ENCODE results near the gene LAP3. TPM values are rescaled to one million over a fixed set of nuclear protein-coding genes. Genes with fewer than 3 reads are reported as not detected.
A peak's percentile ranks its signal among the peaks of the same experiment; 100 is the strongest.

LAP3 gene
- total and polyA plus RNA-seq, 2 experiments from 2014 or later = 53.4 to 97.1 TPM

DNA sequence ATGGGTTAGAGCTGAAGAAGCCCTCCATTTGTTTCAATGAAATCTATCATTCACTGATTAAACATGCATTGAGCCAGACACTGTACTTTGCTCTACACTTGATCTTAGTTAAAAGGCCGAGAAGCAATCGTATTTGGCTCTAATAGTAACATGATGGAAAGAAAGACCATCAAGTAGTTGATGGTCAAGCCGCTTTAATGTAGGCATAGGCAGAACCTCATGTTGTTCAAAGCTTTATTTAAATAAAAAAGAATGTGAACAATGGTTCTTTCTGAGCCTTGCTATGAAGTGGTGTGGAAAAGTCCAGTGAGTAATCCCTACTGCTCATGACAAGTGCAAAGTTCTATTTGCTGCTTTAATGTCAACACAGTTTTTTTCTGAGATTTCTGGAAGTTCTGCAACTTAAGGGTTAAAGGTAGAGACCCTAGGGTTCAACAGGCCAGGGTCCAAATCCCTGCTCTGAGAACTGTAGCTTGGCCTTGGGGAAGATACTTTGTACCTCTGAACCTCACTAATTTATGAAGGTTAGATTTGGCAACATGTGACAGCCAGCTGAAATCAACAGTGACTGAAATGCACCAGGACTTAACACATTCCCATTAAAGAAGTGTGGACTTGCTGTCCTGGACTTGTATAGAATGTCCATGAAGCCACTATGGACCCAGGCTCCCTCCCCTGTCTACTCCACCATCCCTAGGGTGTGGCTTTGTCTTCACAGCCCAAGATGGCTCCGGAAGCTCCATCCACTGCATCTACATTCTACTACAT, 17.9 kb upstream of the LAP3 start:
- H3K27me3 ChIP-seq = peaks cover 8% of the 10 kb centered on the region
- no peak overlapping the region for H3K27ac ChIP-seq
- no peaks in the 10 kb centered on the region for H3K9me3 ChIP-seq (ENCODE audit: low read depth)
- DNase-seq (ENCODE audit: low read depth in 1 of 2, low spot score in 1 of 2) = no peak
- H3K36me3 ChIP-seq = no peaks in the 10 kb centered on the region
- H3K4me1 ChIP-seq (ENCODE audit: low read depth) = no peaks in the 10 kb centered on the region
- H3K4me3 ChIP-seq = no peak overlapping the region
- TF ChIP-seq, protein P1, sequence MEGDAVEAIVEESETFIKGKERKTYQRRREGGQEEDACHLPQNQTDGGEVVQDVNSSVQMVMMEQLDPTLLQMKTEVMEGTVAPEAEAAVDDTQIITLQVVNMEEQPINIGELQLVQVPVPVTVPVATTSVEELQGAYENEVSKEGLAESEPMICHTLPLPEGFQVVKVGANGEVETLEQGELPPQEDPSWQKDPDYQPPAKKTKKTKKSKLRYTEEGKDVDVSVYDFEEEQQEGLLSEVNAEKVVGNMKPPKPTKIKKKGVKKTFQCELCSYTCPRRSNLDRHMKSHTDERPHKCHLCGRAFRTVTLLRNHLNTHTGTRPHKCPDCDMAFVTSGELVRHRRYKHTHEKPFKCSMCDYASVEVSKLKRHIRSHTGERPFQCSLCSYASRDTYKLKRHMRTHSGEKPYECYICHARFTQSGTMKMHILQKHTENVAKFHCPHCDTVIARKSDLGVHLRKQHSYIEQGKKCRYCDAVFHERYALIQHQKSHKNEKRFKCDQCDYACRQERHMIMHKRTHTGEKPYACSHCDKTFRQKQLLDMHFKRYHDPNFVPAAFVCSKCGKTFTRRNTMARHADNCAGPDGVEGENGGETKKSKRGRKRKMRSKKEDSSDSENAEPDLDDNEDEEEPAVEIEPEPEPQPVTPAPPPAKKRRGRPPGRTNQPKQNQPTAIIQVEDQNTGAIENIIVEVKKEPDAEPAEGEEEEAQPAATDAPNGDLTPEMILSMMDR (IDR thresholded peaks at IDR 0.05; ENCODE audit: low read depth, low read length) = no peak

DNA sequence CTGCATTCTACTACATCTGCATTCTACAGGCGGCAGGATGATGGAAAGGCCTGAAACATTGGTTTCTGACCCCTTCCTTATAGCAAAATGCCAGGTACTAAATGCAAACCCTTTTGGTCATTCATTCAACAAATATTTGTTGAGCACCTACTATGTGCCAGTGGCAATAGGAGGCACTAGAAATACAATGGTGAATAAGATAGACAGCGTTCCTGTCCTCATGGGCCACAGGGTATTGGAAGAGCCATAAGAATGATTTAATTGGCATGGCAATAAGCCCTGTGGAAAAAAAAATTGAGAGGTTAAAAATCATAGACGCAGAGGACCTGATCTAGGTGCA, 17.3 kb upstream of the LAP3 start:
- Histone ChIP-seq H3K36me3 (no peaks in the 10 kb centered on the region), H3K27ac (no peak overlapping the region), H3K27me3 (peaks cover 7% of the 10 kb centered on the region), H3K4me3 (no peak overlapping the region), H3K9me3 (ENCODE audit: low read depth) (no peaks in the 10 kb centered on the region), H3K4me1 (ENCODE audit: low read depth) (no peaks in the 10 kb centered on the region)
- TF ChIP-seq, protein P1 (IDR thresholded peaks at IDR 0.05; ENCODE audit: low read depth, low read length) = no peak
- no peak for DNase-seq (ENCODE audit: low read depth in 1 of 2, low spot score in 1 of 2)

DNA sequence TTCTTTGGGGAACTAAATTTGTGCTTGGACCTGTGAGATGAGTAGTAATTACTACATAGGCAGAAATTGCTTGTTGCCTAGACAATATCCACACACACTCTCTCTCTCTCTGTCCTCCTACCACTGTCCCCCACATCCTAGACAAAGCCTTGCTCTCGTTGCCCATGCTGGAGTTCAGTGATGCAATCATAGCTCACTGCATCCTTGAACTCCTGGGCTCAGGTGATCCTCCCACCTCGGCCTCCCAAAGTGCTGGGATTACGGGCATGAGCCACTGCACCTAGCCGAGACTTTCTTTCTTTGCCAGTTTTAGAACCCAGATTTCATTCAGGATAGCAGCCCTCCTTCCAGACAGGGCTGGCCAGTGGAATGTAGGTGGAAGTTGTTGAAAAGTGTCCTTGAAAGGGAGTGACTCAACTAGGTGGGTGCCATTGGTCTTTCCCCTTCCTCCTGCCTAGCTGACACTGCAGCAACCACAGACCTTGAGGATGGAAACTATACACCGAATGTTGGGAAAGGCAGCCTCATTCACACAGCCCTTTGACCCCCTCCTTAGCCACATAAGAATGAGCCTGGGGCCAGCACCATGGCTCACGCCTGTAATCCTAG, 16.8 kb upstream of the LAP3 start:
- H3K4me3 ChIP-seq = no peak overlapping the region
- H3K9me3 ChIP-seq (ENCODE audit: low read depth) = no peaks in the 10 kb centered on the region
- H3K36me3 ChIP-seq = no peaks in the 10 kb centered on the region
- TF ChIP-seq, protein P1 (IDR thresholded peaks at IDR 0.05; ENCODE audit: low read depth, low read length) = no peak
- DNase-seq (ENCODE audit: low read depth in 1 of 2, low spot score in 1 of 2) = no peak
- peaks cover 3% of the 10 kb centered on the region for H3K27me3 ChIP-seq
- no peaks in the 10 kb centered on the region for H3K4me1 ChIP-seq (ENCODE audit: low read depth)
- no peak overlapping the region for H3K27ac ChIP-seq

DNA sequence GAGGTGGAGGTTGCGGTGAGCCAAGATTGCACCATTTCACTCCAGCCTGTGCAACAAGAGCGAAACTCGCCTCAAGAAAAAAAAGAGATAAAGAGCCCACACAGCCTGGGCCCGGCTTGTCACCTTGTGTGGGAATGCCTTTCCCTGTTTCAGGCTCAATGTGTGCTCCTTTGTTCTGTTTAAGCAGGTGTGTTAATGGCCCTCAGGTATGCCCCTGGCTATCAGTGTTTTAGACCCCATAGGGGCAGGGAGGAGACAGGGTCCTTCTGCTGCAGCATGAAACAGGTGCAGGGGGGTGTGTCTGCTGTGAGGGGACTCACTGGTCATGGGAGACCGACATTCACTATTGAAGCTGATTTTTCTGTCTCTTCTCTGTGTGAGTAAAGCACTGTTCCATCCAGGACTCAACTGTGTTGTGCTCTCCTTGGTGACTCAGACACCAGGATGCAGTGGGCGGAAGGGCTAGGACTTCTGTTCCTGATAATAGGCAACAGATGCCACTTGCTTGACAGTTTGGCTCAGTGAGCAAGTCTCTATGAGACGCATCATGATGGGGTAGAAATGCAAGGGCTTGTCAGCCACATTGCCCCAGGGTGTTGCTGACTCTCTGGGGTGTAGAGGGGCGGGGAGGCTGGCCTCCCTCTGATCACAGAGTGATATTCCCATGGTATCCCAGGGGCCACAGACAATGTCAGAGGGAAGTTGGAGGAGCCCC, 15.6 kb upstream of the LAP3 start:
- H3K27me3 ChIP-seq = no peaks in the 10 kb centered on the region
- no peaks in the 10 kb centered on the region for H3K36me3 ChIP-seq
- TF ChIP-seq, protein P1 (IDR thresholded peaks at IDR 0.05; ENCODE audit: low read depth, low read length) = no peak
- DNase-seq (ENCODE audit: low read depth in 1 of 2, low spot score in 1 of 2) = peak in 1 of 2 donors; percentile 39
- no peaks in the 10 kb centered on the region for H3K4me1 ChIP-seq (ENCODE audit: low read depth)
- no peak overlapping the region for H3K4me3 ChIP-seq
- H3K27ac ChIP-seq = no peak overlapping the region
- no peaks in the 10 kb centered on the region for H3K9me3 ChIP-seq (ENCODE audit: low read depth)

DNA sequence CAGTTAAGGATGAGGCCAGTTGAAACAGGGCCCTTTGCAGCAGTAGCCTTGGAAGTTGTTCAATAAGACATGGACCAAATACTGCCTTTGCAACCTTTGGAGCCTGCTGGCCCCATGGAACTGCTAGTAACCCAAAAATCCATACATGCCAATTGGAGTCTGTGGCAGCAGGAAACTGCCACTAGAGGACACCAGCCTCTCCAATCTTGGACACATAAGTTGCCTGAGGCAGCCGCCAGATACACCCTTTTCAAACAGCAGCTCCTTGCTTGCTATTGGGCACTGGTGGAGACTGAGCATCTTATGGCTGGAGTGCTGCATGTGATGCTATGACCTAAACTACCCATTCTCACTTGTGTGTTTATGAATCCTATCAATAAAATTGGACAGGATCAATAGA, 14.8 kb upstream of the LAP3 start:
- peak in 1 of 2 donors; percentile 9 for DNase-seq (ENCODE audit: low read depth in 1 of 2, low spot score in 1 of 2)
- no peak overlapping the region for H3K4me3 ChIP-seq
- TF ChIP-seq, protein P1 (IDR thresholded peaks at IDR 0.05; ENCODE audit: low read depth, low read length) = peak; percentile 9
- no peak overlapping the region for H3K27ac ChIP-seq
- H3K27me3 ChIP-seq = no peaks in the 10 kb centered on the region
- H3K9me3 ChIP-seq (ENCODE audit: low read depth) = no peaks in the 10 kb centered on the region
- H3K36me3 ChIP-seq = no peaks in the 10 kb centered on the region
- H3K4me1 ChIP-seq (ENCODE audit: low read depth) = no peaks in the 10 kb centered on the region

Data from cardiac muscle cell (in vitro differentiated cells and primary cell).